NCI-H1417 (cell line): ENCODE measurements around the gene GRK2.

Source experiments
- DNase-seq, 3 experiments: peaks; one replicate each; lab custom pipeline; 2025; lab: John Stamatoyannopoulos, UW

Gene GRK2

DNA sequence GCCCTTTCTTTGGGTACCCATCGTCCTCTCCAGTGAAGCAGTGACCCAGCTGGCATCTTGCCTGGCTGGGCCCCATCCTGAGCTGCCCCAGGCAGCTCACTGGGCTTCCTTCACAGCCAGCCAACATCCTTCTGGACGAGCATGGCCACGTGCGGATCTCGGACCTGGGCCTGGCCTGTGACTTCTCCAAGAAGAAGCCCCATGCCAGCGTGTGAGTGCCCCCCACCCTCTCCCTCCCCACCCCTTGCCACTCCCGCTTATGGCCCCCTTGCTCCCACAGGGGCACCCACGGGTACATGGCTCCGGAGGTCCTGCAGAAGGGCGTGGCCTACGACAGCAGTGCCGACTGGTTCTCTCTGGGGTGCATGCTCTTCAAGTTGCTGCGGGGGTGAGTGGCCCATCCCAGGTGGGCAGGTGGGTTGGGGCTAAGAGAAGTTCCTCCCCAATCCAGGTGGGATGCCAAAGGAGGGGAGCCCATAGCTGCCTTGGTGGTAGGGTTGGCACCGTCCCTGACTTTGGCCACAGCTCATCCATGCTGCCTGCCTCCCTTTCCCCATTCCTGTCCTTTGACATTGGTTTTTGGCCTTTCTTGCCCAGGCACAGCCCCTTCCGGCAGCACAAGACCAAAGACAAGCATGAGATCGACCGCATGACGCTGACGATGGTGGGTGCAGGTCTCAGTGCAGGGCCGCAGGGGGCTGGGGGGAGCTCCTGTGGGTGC, 16.0 kb downstream of the GRK2 start:
- no peak for DNase-seq

DNA sequence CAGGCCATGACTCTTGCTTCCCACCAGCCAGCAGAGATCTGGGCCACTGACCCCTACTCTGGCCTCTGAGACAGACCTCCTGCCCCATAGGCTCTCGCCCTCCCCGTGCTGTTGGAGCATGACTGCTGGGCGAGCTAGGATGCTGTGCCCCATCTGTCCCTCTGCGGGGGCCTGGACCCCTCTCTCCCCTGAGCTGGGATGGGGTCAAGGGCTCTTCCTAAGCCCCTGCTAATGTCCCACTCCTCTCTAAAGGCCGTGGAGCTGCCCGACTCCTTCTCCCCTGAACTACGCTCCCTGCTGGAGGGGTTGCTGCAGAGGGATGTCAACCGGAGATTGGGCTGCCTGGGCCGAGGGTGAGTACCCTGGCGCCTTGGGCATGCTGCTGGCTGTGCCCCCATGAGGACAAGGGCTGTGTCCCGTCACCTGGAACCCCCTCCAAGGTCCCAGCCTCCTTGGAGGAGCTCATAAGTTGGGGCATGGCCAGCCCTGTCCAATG, 16.7 kb downstream of the GRK2 start:
- DNase-seq: no peak

DNA sequence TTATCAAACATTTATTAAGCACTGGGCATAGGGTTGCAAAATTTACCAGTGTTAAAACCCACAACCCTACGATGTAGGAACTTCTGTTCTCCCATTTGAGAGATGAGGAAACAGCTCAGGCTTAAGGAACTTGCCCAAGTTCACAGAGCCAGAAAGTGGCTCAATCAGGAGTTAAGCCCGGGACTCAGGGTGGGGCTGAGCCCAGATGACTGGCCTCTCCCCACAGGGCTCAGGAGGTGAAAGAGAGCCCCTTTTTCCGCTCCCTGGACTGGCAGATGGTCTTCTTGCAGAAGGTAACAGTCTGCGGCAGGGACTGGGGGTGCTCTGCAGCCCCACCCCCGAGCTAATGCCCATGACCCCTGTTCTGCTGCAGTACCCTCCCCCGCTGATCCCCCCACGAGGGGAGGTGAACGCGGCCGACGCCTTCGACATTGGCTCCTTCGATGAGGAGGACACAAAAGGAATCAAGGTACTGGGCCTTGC, 17.2 kb downstream of the GRK2 start:
- no peak for DNase-seq

DNA sequence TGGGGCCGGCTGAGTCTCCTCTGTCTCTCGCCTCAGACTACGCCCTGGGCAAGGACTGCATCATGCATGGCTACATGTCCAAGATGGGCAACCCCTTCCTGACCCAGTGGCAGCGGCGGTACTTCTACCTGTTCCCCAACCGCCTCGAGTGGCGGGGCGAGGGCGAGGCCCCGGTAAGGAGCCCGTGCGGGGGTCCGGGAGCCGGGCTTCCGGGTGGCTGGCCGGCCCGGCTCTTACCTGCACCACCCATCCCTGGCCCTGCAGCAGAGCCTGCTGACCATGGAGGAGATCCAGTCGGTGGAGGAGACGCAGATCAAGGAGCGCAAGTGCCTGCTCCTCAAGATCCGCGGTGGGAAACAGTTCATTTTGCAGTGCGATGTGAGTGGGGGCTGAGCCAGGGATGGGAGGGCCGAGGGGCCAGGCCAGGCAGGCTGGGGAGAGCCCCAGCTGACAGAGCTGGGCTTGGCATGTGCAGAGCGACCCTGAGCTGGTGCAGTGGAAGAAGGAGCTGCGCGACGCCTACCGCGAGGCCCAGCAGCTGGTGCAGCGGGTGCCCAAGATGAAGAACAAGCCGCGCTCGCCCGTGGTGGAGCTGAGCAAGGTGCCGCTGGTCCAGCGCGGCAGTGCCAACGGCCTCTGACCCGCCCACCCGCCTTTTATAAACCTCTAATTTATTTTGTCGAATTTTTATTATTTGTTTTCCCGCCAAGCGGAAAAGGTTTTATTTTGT, 18.7 kb downstream of the GRK2 start:
- DNase-seq: no peak

DNA sequence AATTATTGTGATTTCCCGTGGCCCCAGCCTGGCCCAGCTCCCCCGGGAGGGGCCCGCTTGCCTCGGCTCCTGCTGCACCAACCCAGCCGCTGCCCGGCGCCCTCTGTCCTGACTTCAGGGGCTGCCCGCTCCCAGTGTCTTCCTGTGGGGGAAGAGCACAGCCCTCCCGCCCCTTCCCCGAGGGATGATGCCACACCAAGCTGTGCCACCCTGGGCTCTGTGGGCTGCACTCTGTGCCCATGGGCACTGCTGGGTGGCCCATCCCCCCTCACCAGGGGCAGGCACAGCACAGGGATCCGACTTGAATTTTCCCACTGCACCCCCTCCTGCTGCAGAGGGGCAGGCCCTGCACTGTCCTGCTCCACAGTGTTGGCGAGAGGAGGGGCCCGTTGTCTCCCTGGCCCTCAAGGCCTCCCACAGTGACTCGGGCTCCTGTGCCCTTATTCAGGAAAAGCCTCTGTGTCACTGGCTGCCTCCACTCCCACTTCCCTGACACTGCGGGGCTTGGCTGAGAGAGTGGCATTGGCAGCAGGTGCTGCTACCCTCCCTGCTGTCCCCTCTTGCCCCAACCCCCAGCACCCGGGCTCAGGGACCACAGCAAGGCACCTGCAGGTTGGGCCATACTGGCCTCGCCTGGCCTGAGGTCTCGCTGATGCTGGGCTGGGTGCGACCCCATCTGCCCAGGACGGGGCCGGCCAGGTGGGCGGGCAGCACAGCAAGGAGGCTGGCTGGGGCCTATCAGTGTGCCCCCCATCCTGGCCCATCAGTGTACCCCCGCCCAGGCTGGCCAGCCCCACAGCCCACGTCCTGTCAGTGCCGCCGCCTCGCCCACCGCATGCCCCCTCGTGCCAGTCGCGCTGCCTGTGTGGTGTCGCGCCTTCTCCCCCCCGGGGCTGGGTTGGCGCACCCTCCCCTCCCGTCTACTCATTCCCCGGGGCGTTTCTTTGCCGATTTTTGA, 19.5 kb downstream of the GRK2 start:
- no peak for DNase-seq

DNA sequence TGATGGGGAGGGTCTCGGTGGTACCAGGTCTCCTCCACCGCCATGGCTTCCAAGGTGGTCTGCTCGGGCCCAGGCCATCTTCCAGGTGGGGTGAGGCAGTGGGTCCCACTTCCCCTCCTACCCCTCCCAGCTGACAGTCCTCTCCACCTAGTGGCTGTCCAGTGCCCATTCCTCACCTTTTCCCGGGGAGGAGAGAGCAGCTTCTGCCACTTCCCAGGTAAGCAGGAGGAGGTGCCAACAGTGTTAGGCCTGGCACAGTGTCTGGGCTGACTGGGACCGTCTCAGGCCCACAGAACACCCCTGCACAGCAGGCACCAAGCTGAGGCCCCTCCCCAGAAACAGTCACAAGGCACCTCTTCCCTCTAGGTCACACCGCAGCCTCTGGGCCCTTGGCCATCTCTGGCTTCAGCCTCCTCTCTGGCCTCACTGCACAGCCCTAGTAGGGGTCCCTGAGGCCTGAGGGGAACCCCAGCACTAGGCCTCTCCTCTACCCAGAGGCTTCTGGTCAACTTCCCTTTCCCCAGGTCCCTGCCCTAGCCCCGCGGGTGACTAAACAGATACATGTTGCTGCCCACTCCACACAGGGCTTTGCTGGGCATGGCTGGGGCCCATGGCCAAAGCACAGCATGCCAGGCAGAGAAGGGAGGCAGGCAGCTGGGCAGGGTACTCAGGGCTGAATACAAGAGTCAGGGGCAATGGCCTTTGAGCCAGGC, 20.5 kb downstream of the GRK2 start:
- DNase-seq: no peak

DNA sequence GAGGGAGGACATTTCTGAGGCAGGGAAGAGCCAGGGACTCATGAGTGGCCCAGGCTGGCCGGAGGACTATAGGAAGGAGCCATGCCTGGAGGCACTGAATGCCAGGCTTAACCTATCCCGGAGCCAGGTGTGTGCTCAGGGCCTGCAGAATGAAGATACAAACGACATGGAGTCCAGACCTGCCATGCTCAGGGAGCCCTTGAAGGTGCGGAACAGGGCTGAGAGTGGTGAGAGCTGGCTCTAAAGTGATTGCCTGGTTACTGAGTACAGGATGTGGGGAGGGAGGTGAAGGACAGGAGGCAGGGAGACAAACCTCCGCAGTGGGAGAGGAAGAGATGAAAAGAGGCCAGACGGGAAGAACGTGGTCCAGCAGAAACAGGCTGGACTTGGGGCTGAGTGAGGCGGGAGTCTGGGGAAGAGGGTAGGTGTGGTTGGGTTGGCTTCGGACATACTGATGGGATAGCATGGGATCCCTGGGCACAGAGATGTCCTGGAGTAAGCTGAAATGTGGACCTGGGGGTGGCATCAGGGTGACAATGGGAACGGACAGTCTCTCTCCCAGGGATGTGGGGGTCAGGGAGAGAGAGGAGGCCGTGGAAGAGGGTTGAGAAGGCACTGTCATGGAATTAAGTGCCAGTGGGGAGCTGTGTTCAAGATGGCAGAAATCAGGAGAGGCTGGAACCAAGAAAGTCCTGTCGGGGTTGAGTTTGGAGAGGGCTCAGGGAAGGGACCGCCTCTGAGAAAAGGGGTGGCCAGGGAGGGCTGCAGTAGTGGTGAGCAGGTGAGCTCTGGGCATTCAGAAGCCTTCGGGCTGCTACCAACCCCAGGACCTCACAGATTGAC, 21.3 kb downstream of the GRK2 start:
- DNase-seq: no peak

DNA sequence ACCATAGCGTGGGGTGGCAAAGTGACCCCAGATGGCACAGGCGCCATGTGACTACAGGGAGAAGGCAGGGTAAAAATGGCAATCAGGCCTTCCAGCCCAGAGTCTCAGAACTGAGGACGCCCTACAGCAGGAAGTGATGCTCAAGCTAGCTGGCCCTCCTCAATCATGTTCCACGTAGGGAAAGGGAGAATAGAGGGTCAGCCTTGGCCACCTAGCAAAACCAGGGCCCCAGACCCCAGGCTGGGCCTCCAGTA, 21.9 kb downstream of the GRK2 start:
- DNase-seq: no peak

DNA sequence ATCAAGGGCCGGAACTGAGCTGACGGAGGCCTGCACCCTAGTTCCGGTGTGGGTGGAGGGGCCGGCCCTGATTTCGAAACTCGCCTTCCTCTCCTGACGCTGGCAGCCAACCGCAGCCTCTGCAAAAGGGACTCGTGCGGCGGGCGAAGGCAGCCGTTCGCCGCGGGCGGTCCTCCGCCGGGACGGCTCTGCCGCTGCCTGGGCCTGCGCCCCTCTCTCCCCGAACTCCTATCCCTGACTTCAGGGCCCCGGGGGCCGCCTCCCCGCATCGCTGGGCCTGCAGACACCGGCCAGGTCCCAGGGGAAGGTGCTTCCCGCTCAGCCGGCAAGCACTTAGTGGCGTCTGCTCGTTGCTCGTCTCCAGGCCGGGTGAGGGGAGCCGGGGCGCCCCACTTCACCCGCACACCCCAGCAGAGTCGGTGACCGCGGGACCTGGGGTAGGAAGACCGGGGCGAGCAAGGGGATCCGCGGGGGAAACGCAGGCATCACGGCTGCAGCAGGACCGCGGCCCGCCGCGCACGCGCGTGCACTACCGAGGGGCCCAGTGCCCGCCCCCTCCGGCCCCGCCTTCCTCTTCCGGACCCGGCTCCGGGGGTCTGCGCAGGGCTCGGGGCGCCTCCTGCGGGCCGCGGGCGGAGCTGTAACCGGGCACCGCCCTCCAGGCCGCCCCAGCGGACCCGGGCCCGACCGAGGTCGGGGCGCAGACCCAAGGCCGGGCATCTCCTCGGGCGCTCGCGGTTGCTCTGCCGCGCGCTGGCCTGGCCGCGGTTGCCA, 22.4 kb downstream of the GRK2 start:
- DNase-seq: peak; percentile 86 to 94 (median 92)

DNA sequence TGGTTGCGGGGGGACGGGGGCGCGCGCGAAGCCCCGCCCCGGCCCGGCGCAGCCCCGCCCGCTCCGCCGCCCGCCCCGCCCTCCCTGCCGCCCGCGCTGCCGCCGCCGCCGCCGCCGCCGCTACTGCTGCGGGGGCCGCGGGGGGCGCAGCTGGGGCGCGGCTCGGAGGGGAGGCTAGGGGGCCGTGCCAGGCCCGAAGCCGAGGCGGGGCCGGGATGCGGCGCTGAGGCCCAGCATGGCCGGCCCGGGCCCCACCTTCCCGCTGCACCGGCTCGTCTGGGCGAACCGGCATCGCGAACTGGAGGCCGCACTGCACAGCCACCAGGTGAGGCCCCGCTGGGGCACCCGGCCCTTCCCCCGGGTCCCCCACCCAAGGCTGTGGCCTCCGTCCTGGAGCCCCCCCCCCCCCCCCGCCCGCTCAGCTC, 23.0 kb downstream of the GRK2 start, which contains the start of gene ANKRD13D:
Gene ANKRD13D (plus strand): TSS at position 78 of the 425 bp plus-strand sequence. CDS start 158 bp downstream, at position 236.
- peak in 2 of 3 experiments; percentile 76 to 86 for DNase-seq

DNA sequence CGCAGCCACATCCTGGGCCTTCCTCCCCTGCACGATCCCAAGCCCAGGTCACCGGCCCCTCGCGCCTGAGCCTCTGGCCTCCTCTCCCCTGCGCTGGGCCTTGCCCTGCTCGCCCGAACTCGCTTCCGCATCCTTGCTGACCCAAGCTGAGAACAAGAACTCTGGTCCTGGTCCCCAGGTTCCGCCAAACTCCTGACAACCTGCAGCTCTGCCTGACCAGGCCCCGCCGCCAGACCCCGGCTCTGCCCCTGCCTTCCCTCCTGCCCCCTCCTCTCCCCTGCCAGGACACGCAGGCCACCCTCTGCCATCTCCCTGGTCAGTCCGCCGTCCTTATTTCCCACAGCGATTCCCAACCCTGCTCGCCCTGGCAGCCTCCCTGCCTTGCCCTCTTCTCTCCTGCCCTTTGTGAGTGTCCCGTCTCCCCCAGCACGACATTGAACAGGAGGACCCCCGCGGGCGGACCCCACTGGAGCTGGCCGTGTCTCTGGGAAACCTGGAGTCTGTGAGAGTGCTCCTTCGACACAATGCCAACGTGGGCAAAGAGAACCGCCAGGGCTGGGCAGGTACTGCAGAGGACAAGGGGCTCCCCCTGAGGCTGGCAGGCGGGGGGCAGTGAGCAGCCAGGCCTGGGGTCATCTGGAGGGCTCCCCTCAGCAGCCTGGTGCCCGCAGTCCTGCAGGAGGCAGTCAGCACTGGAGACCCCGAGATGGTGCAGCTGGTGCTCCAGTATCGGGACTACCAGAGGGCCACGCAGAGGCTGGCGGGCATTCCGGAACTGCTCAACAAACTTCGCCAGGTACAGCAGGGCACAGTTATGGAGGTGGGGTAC, 23.6 kb downstream of the GRK2 start:
- DNase-seq: no peak

DNA sequence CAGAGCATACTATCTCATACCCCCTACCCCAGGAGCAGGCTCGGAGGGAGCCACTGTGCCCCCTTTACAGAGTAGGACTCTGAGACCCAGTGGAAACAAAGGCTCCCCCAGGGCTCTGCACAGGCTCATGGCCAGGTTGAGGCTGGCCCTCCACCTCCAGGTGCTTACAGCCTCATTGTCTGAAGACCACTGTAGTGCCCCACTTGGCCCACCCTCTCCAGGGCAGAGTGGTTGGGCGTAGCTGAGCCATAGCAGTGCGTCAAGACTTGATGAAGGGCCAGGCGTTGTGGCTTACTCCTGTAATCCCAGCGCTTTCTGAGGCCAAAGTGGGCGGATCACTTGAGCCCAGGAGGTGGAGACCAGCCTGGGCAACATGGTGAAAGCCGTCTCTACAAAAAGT, 24.5 kb downstream of the GRK2 start:
- DNase-seq: no peak

DNA sequence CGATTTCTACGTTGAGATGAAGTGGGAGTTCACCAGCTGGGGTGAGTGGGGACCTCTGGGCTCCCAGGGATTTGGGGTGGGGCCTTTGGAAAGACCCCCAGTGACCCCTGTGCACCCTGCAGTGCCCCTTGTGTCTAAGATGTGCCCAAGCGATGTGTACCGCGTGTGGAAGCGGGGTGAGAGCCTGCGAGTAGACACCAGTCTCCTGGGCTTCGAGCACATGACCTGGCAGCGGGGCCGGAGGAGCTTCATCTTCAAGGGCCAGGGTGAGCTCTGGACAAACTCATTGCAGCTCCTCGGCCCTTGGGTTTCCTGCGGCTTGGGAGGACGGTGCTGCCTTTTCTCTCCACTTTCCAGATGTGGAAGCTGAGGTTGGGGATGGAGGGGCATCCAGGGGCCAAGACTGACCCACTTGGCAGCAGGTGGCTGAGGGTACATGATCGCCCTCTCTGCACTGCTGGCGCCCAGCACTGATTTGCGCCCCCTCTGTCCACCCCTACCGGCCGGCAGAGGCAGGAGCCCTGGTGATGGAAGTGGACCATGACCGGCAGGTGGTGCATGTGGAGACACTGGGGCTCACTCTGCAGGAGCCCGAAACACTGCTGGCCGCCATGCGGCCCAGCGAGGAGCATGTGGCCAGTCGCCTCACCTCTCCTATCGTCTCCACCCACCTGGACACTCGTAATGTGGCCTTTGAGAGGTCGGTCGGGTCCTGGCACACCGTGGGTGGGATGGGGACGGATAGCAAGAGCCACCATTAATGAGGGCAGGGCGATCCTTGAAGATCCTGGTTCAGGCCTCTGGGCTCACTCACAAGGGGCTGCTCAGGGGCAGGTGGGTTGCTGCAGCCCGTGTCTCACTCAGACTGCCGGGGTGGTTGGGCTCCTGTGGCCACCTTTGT, 25.5 kb downstream of the GRK2 start:
- no peak for DNase-seq

DNA sequence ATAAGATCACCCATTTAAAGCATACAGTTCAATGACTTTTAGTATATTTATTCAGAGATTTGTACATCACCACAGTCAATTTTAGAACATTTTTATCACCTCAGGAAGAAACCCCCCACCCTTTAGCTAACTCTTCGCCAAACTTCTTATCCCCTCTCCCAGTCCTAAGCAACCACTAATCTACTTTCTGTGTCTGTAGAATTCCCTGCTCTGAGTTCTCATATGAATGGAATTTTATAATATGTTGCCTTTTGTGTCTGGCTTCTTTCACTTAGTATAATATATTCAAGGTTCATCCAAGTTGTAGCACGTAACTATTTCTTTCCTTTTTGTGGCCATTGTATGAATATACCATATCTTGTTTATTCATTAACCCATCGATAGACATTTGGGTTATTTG, 26.4 kb downstream of the GRK2 start:
- DNase-seq: no peak

DNA sequence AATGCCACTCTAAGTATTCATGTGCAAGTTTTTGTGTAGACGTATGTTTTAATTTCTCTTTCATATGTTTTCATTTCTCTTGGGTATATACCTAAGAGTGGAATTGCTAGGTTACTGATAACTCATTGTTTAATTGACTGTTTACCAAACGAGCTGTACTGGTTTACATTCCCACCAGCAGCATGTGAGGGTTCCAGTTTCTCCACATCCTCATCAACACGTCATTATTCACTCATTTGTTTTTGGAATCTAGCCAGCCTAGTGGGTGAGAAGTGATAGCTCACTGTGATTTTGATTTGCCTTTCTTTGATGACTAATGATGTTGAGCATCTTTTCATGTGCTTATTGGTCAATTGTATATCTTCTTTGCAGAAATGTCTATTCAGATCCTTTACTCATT, 26.8 kb downstream of the GRK2 start:
- peak in 1 of 3 experiments; percentile 23 for DNase-seq

DNA sequence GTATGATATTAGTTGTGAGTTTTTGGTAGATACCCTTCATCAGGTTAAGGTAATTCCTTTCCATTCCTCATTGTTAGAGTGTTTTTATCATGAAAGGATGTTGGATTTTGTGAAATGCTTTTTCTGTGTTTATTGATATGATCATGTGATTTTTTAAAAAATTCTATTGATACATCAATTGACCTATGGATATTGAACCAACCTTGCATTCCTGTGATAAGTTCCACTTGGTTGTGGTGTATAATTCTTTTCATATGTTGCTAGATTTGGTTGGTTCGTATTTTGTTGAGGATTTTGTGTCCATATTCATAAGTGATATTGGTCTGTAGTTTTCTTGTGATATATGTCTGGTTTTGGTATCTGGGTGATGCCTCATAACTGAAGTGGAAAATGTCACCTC, 29.6 kb downstream of the GRK2 start:
- DNase-seq: peak in 2 of 3 experiments; percentile 20 to 41

DNA sequence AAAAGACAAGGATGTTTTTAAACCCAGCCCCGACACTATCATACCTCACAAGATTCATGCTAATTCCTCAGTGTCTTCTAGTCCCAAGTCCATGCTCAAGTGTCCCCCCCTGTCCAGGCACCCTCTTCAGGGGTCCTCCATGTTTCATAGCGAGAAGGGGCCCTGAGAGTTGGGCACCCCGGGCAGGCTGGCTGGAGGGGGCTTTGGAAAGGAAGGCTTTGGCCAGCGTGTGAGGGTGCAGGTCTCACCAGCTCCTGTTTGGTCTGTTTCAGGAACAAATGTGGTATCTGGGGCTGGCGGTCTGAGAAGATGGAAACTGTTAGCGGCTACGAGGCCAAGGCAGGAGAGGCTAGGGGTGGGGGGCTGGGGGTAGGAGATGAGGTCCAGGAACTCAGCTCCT, 32.5 kb downstream of the GRK2 start:
- no peak for DNase-seq
